ENCODE data around the gene SPACA4. TPM values are rescaled to one million over a fixed set of nuclear protein-coding genes. Genes with fewer than 3 reads are reported as not detected.

SPACA4 gene
- total and polyA plus RNA-seq, 4 donors, result not detected

- peaks cover 0 to 4% (median 1%) of the 10 kb centered on the region in 4 donors for H3K4me1 ChIP-seq (ENCODE audit: control insufficient read depth in 4 of 4, insufficient read depth in 4 of 4, low read length in 3 of 4)
- no peak overlapping the region for H3K27ac ChIP-seq (ENCODE audit: low read depth in 1 of 2, low read length in 2 of 2)
- DNase-seq (ENCODE audit: low spot score), result no peak
- H3K4me3 ChIP-seq (ENCODE audit: low read depth in 1 of 3, low read length in 3 of 3), result no peak overlapping the region
- H3K27me3 ChIP-seq (ENCODE audit: control insufficient read depth in 4 of 4, insufficient read depth in 4 of 4, low read length in 3 of 4), result no peaks in the 10 kb centered on the region
- WGBS, result 49% methylated on average over 3 of the region's 3 CpGs
- no peaks in the 10 kb centered on the region for H3K9me3 ChIP-seq (ENCODE audit: control insufficient read depth in 4 of 4, low read length in 3 of 4)
- H3K36me3 ChIP-seq (ENCODE audit: control insufficient read depth in 4 of 4, insufficient read depth in 3 of 4, low read depth in 1 of 4, low read length in 3 of 4), result no peaks in the 10 kb centered on the region
- no peak overlapping the region for H3K9ac ChIP-seq (ENCODE audit: low read depth in 1 of 2, low read length in 2 of 2)
- TF ChIP-seq RXRA (IDR thresholded peaks at IDR 0.05) (no peak), FOXA1 (IDR thresholded peaks at IDR 0.05) (no peak), EGR1 (IDR thresholded peaks at IDR 0.05; ENCODE audit: low read depth in 2 of 2) (no peak), RAD21 (IDR thresholded peaks at IDR 0.05) (no peak), ZBTB33 (IDR thresholded peaks at IDR 0.05) (no peak), TAF1 (conservative IDR thresholded peaks at IDR 0.05) (no peak), HNF4G (IDR thresholded peaks at IDR 0.05) (no peak), GABPA (IDR thresholded peaks at IDR 0.05 in 1 of 2, conservative IDR thresholded peaks at IDR 0.05 in 1 of 2) (no peak), FOXA2 (IDR thresholded peaks at IDR 0.05) (no peak), SP1 (IDR thresholded peaks at IDR 0.05) (no peak), YY1 (IDR thresholded peaks at IDR 0.05) (no peak), NR2F2 (IDR thresholded peaks at IDR 0.05) (no peak), HNF4A (conservative IDR thresholded peaks at IDR 0.05) (no peak), ATF3 (IDR thresholded peaks at IDR 0.05) (no peak), MAX (IDR thresholded peaks at IDR 0.05) (no peak), JUND (IDR thresholded peaks at IDR 0.05) (no peak)
- TF ChIP-seq, protein P1, sequence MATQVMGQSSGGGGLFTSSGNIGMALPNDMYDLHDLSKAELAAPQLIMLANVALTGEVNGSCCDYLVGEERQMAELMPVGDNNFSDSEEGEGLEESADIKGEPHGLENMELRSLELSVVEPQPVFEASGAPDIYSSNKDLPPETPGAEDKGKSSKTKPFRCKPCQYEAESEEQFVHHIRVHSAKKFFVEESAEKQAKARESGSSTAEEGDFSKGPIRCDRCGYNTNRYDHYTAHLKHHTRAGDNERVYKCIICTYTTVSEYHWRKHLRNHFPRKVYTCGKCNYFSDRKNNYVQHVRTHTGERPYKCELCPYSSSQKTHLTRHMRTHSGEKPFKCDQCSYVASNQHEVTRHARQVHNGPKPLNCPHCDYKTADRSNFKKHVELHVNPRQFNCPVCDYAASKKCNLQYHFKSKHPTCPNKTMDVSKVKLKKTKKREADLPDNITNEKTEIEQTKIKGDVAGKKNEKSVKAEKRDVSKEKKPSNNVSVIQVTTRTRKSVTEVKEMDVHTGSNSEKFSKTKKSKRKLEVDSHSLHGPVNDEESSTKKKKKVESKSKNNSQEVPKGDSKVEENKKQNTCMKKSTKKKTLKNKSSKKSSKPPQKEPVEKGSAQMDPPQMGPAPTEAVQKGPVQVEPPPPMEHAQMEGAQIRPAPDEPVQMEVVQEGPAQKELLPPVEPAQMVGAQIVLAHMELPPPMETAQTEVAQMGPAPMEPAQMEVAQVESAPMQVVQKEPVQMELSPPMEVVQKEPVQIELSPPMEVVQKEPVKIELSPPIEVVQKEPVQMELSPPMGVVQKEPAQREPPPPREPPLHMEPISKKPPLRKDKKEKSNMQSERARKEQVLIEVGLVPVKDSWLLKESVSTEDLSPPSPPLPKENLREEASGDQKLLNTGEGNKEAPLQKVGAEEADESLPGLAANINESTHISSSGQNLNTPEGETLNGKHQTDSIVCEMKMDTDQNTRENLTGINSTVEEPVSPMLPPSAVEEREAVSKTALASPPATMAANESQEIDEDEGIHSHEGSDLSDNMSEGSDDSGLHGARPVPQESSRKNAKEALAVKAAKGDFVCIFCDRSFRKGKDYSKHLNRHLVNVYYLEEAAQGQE (IDR thresholded peaks at IDR 0.05), result no peak
These were observed 27.7 kb upstream of the SPACA4 start for GRCh38 chr19:48578891-48579290.

DNA sequence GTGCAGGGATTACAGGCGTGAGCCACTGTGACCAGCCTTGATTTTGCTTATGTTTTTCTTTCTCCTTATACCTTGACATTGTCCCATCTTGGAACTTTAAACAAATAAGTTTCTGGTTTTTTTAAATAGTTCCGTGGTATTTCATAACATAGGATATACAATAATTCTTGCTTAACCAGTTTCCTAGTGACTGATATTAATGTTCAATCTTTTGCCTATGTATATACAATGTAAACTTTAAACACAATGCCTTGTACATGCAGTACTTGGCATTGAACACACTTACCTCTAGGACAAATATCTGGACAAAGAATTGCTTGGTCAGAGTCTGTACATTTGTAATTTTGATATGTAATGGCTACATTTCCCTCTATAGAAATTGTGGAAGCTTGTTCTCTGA, 24.4 kb upstream of the SPACA4 start:
- no peak for DNase-seq (ENCODE audit: low spot score)
- 73% methylated on average over 2 of the region's 2 CpGs for WGBS
- Histone ChIP-seq H3K4me3 (ENCODE audit: low read depth in 1 of 3, low read length in 3 of 3) (no peak overlapping the region), H3K9ac (ENCODE audit: low read depth in 1 of 2, low read length in 2 of 2) (no peak overlapping the region), H3K27ac (ENCODE audit: low read depth in 1 of 2, low read length in 2 of 2) (no peak overlapping the region), H3K4me1 (ENCODE audit: control insufficient read depth in 4 of 4, insufficient read depth in 4 of 4, low read length in 3 of 4) (peaks cover 0 to 6% (median 3%) of the 10 kb centered on the region in 4 donors), H3K27me3 (ENCODE audit: control insufficient read depth in 4 of 4, insufficient read depth in 4 of 4, low read length in 3 of 4) (no peaks in the 10 kb centered on the region), H3K9me3 (ENCODE audit: control insufficient read depth in 4 of 4, low read length in 3 of 4) (no peaks in the 10 kb centered on the region), H3K36me3 (ENCODE audit: control insufficient read depth in 4 of 4, insufficient read depth in 3 of 4, low read depth in 1 of 4, low read length in 3 of 4) (no peaks in the 10 kb centered on the region)
- TF ChIP-seq TAF1 (conservative IDR thresholded peaks at IDR 0.05), result no peak
- no peak for TF ChIP-seq RXRA (IDR thresholded peaks at IDR 0.05)
- TF ChIP-seq MAX (IDR thresholded peaks at IDR 0.05), result no peak
- no peak for TF ChIP-seq HNF4A (conservative IDR thresholded peaks at IDR 0.05)
- TF ChIP-seq EGR1 (IDR thresholded peaks at IDR 0.05; ENCODE audit: low read depth in 2 of 2), result no peak
- TF ChIP-seq FOXA2 (IDR thresholded peaks at IDR 0.05), result no peak
- TF ChIP-seq, protein P2, sequence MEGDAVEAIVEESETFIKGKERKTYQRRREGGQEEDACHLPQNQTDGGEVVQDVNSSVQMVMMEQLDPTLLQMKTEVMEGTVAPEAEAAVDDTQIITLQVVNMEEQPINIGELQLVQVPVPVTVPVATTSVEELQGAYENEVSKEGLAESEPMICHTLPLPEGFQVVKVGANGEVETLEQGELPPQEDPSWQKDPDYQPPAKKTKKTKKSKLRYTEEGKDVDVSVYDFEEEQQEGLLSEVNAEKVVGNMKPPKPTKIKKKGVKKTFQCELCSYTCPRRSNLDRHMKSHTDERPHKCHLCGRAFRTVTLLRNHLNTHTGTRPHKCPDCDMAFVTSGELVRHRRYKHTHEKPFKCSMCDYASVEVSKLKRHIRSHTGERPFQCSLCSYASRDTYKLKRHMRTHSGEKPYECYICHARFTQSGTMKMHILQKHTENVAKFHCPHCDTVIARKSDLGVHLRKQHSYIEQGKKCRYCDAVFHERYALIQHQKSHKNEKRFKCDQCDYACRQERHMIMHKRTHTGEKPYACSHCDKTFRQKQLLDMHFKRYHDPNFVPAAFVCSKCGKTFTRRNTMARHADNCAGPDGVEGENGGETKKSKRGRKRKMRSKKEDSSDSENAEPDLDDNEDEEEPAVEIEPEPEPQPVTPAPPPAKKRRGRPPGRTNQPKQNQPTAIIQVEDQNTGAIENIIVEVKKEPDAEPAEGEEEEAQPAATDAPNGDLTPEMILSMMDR (IDR thresholded peaks at IDR 0.05; ENCODE audit: low read depth, low read length, missing input control), result no peak
- no peak for TF ChIP-seq NR2F2 (IDR thresholded peaks at IDR 0.05)
- TF ChIP-seq, protein P1 (IDR thresholded peaks at IDR 0.05), result no peak
- TF ChIP-seq YY1 (IDR thresholded peaks at IDR 0.05), result no peak
- no peak for TF ChIP-seq JUND (IDR thresholded peaks at IDR 0.05)
- no peak for TF ChIP-seq GABPA (IDR thresholded peaks at IDR 0.05 in 1 of 2, conservative IDR thresholded peaks at IDR 0.05 in 1 of 2)
- TF ChIP-seq ATF3 (IDR thresholded peaks at IDR 0.05), result no peak
- no peak for TF ChIP-seq FOXA1 (IDR thresholded peaks at IDR 0.05)
- no peak for TF ChIP-seq SP1 (IDR thresholded peaks at IDR 0.05)

Data from liver (tissue), 9 donors.